HCT116 (cell line): ENCODE data around the gene STIM1. TPM values are rescaled to one million over a fixed set of nuclear protein-coding genes. Genes with fewer than 3 reads are reported as not detected.

ENCODE experiments used
- ATAC-seq: fragments of 200-7000 bp; cut with Tn5 transposase; 2 replicates; pipeline ENCODE4 v1.9.1; 2020; ENCODE audit warnings: mild to moderate bottlenecking, moderate library complexity
- BruUV-seq: library from RNA; stranded (reverse); fragments of 400-500 nt; replicated peaks from 2 replicates; lab custom pipeline; 2021; lab: Mats Ljungman, UMichigan
- CTCF ChIA-PET: fragments of 300-600 bp; sonication (Branson Sonifier 250); formaldehyde crosslinking; loops from one replicate; lab custom pipeline; 2021; ENCODE audit warnings: antibody characterized with exemption; lab: Charles Lee
- POLR2A ChIA-PET: fragments of 300-600, 350-600 bp; sonication (Branson Sonifier 250); formaldehyde crosslinking; loops from one replicate; lab custom pipeline; 2021; ENCODE audit warnings: antibody characterized with exemption; lab: Charles Lee
- RAD21 ChIA-PET, 2 experiments: fragments of 300-600 bp; sonication (Branson Sonifier 250); formaldehyde crosslinking; loops; one replicate each; lab custom pipeline; 2023; ENCODE audit warnings: low total read pairs in 2 of 2; ENCODE audit not compliant: uncharacterized antibody in 2 of 2, unreplicated experiment in 2 of 2, low non-redundant PET in 1 of 2; lab: Charles Lee
- DNase-seq: peaks from one replicate; pipeline ENCODE4 v3.0.0-alpha.2; 2010; ENCODE audit warnings: low read depth, low spot score
- H2AFZ ChIP-seq: fragments of 200-600 bp; shearing (Covaris generic), sonication (generic); 2 replicates; pipeline ENCODE4 v1.6.1; 2017; ENCODE audit warnings: low read depth, mixed run types, mixed read lengths, antibody characterized with exemption, low read length; ENCODE audit not compliant: poor library complexity, severe bottlenecking
- H3K27ac ChIP-seq: 2 replicates; pipeline ENCODE4 v1.5.1; 2012; ENCODE audit warnings: low read depth, low read length
- H3K27me3 ChIP-seq: fragments of 200-600 bp; sonication (generic); 2 replicates; pipeline ENCODE4 v1.6.1; 2016; ENCODE audit warnings: mixed run types, low read length, mixed read lengths; ENCODE audit not compliant: insufficient read depth
- H3K36me3 ChIP-seq, 2 experiments: fragments of 200-500 bp in 1 of 2; fragments of 200-600 bp in 1 of 2; sonication (Bioruptor generic) in 1 of 2; sonication (generic) in 1 of 2; 2 replicates each; pipeline versions ENCODE4 v1.5.1 to v1.6.1; 2014 to 2016; ENCODE audit warnings: low read length in 2 of 2, inconsistent platforms in 1 of 2, mixed read lengths in 1 of 2, mixed run types in 1 of 2; ENCODE audit not compliant: insufficient read depth in 2 of 2, control insufficient read depth in 1 of 2
- H3K4me1 ChIP-seq, 2 experiments: fragments of 200-600 bp in 1 of 2; sonication (generic) in 1 of 2; 2 replicates each; pipeline versions ENCODE4 v1.5.1 to v1.6.1; 2012 to 2017; ENCODE audit warnings: low read length in 2 of 2, inconsistent platforms in 1 of 2, mild to moderate bottlenecking in 1 of 2, mixed read lengths in 1 of 2, mixed run types in 1 of 2, moderate library complexity in 1 of 2; ENCODE audit not compliant: insufficient read depth in 2 of 2, control insufficient read depth in 1 of 2
- H3K4me2 ChIP-seq: fragments of 200-600 bp; sonication (generic); 2 replicates; pipeline ENCODE4 v1.6.1; 2017; ENCODE audit warnings: mixed run types, low read length, mixed read lengths
- H3K4me3 ChIP-seq, 2 experiments: fragments of 200-600 bp in 1 of 2; sonication (generic) in 1 of 2; replicated peaks in 1 of 2; 2 replicates each; pipeline ENCODE4 v1.5.1; 2011 to 2016; ENCODE audit warnings: low read length in 2 of 2, control low read depth in 1 of 2, low read depth in 1 of 2, mild to moderate bottlenecking in 1 of 2, mixed read lengths in 1 of 2, mixed run types in 1 of 2
- H3K79me2 ChIP-seq: fragments of 200-600 bp; sonication (generic); 2 replicates; pipeline ENCODE4 v1.6.1; 2017; ENCODE audit warnings: mild to moderate bottlenecking, mixed run types, low read length, moderate library complexity, mixed read lengths; ENCODE audit not compliant: insufficient read depth
- H3K9ac ChIP-seq: fragments of 200-600 bp; sonication (generic); 2 replicates; pipeline ENCODE4 v1.6.1; 2016; ENCODE audit warnings: low read length, mixed read lengths
- H3K9me2 ChIP-seq: fragments of 200-600 bp; sonication (generic), shearing (Covaris generic); 2 replicates; pipeline ENCODE4 v1.6.1; 2017; ENCODE audit warnings: mixed run types, mild to moderate bottlenecking, moderate library complexity; ENCODE audit not compliant: insufficient read depth
- H3K9me3 ChIP-seq, 2 experiments: fragments of 200-500 bp in 1 of 2; fragments of 200-600 bp in 1 of 2; sonication (Bioruptor generic) in 1 of 2; sonication (generic) in 1 of 2; 2 replicates each; pipeline ENCODE4 v1.6.1; 2014 to 2017; ENCODE audit warnings: low read length in 2 of 2, mixed read lengths in 2 of 2, inconsistent platforms in 1 of 2, low read depth in 1 of 2, mild to moderate bottlenecking in 1 of 2, mixed run types in 1 of 2, moderate library complexity in 1 of 2; ENCODE audit not compliant: control insufficient read depth in 1 of 2, insufficient read depth in 1 of 2
- H4K20me1 ChIP-seq: fragments of 200-600 bp; sonication (generic), shearing (Covaris generic); 2 replicates; pipeline ENCODE4 v1.6.1; 2017; ENCODE audit warnings: mixed run types, mild to moderate bottlenecking, moderate library complexity; ENCODE audit not compliant: insufficient read depth
- EGR1 ChIP-seq: IDR thresholded peaks from 2 replicates; pipeline ENCODE4 v1.6.1; 2012; ENCODE audit warnings: low read depth
- ELF1 ChIP-seq: IDR thresholded peaks from 2 replicates; pipeline ENCODE4 v1.6.1; 2012; ENCODE audit warnings: low read depth, borderline replicate concordance
- EZH2 ChIP-seq: fragments of 200-600 bp; sonication (generic); IDR thresholded peaks from 2 replicates; pipeline ENCODE4 v1.6.1; 2017; ENCODE audit warnings: antibody characterized with exemption, mixed run types
- EZH2phosphoT487 ChIP-seq: fragments of 200-600 bp; IDR thresholded peaks from 2 replicates; pipeline ENCODE4 v1.6.1; 2018; ENCODE audit warnings: antibody characterized with exemption, borderline replicate concordance
- FOSL1 ChIP-seq: IDR thresholded peaks from 2 replicates; pipeline ENCODE4 v1.6.1; 2012; ENCODE audit warnings: low read depth
- JUND ChIP-seq: IDR thresholded peaks from 2 replicates; pipeline ENCODE4 v1.6.1; 2012
- MAX ChIP-seq: IDR thresholded peaks from 2 replicates; pipeline ENCODE4 v1.6.1; 2012
- REST ChIP-seq: IDR thresholded peaks from 2 replicates; pipeline ENCODE4 v1.6.1; 2012; ENCODE audit warnings: low read depth
- SP1 ChIP-seq: IDR thresholded peaks from 2 replicates; pipeline ENCODE4 v1.6.1; 2012; ENCODE audit warnings: low read depth
- TCF7L2 ChIP-seq: IDR thresholded peaks from 2 replicates; pipeline ENCODE4 v1.7.0; 2011; ENCODE audit warnings: borderline replicate concordance, inconsistent platforms; ENCODE audit not compliant: insufficient read depth, insufficient read length; ENCODE audit errors: extremely low read depth
- ZNF274 ChIP-seq: fragments of 200-500 bp; sonication (Bioruptor generic); IDR thresholded peaks from 2 replicates; pipeline ENCODE4 v1.6.1; 2014; ENCODE audit warnings: mild to moderate bottlenecking, low read depth, low read length, inconsistent platforms
- intact Hi-C: fragments of 100-400 bp; cut with micrococcal nuclease; formaldehyde crosslinking; loops from 2 replicates; pipeline ENCODE4 v1.10.0; 2022
- total RNA-seq: library from RNA; stranded (reverse); gene quantifications from one replicate; pipeline ENCODE4 v1.2.1, GENCODE V29; 2021; ENCODE audit not compliant: unreplicated experiment
- TF ChIP-seq, protein P1 (sequence below): IDR thresholded peaks from 2 replicates; pipeline ENCODE4 v1.6.1; 2012
- TF ChIP-seq, protein P2 (sequence below), 3 experiments: fragments of 200-600 bp in 1 of 3; sonication (generic) in 1 of 3; IDR thresholded peaks in 2 of 3; conservative IDR thresholded peaks in 1 of 3; 2 replicates each; pipeline ENCODE4 v1.5.1; 2012 to 2017; ENCODE audit warnings: low read depth in 2 of 3, low read length in 2 of 3, antibody characterized with exemption in 1 of 3, borderline replicate concordance in 1 of 3, control low read depth in 1 of 3, mild to moderate bottlenecking in 1 of 3, mixed read lengths in 1 of 3, mixed run types in 1 of 3, moderate library complexity in 1 of 3; ENCODE audit not compliant: insufficient read depth in 1 of 3

STIM1 gene
- total RNA-seq, 1 experiment from 2014 or later: 22.3 TPM

DNA sequence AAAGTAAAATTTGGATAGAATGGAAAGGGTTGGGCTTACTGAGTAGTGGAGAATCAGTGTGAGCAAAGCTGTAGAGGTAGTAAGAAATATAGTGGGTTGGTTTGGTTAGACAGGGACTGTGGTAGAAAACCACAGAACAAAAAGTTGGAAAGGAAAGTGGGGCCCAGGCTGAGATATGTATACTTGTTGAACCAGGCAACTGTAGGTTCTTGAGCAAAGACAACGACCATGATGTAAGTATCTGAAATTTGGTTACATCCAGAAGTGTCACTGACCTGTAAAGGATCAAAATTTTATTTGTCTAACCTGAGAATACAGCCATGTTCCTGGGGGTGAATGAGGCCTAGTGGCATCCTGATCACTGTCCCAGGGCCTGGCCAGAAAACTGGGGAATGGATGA, 114.1 kb downstream of the STIM1 start:
- Histone ChIP-seq H3K4me1 (no peaks in the 10 kb centered on the region), H3K4me2 (no peak overlapping the region)
- TF ChIP-seq FOSL1: no peak
- TF ChIP-seq, protein P1, sequence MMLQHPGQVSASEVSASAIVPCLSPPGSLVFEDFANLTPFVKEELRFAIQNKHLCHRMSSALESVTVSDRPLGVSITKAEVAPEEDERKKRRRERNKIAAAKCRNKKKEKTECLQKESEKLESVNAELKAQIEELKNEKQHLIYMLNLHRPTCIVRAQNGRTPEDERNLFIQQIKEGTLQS: no peak
- no peak for TF ChIP-seq EZH2
- TF ChIP-seq, protein P2, sequence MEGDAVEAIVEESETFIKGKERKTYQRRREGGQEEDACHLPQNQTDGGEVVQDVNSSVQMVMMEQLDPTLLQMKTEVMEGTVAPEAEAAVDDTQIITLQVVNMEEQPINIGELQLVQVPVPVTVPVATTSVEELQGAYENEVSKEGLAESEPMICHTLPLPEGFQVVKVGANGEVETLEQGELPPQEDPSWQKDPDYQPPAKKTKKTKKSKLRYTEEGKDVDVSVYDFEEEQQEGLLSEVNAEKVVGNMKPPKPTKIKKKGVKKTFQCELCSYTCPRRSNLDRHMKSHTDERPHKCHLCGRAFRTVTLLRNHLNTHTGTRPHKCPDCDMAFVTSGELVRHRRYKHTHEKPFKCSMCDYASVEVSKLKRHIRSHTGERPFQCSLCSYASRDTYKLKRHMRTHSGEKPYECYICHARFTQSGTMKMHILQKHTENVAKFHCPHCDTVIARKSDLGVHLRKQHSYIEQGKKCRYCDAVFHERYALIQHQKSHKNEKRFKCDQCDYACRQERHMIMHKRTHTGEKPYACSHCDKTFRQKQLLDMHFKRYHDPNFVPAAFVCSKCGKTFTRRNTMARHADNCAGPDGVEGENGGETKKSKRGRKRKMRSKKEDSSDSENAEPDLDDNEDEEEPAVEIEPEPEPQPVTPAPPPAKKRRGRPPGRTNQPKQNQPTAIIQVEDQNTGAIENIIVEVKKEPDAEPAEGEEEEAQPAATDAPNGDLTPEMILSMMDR (IDR thresholded peaks at IDR 0.05 in 2 of 3, conservative IDR thresholded peaks at IDR 0.05 in 1 of 3; ENCODE audit: borderline replicate concordance in 1 of 3, insufficient read depth in 1 of 3, low read depth in 2 of 3, low read length in 2 of 3): no peak
- TF ChIP-seq TCF7L2: no peak
- no peak for TF ChIP-seq MAX
- no peak for TF ChIP-seq ZNF274
- no peak for TF ChIP-seq SP1
- no peak for TF ChIP-seq EGR1
- no peak for TF ChIP-seq JUND
- TF ChIP-seq EZH2phosphoT487: no peak
- TF ChIP-seq REST: no peak
- TF ChIP-seq ELF1: no peak
- TF ChIP-seq, all 23 proteins: peak for 0
- no peaks in the 10 kb centered on the region for H3K9me2 ChIP-seq
- no peaks in the 10 kb centered on the region for H3K79me2 ChIP-seq
- no TSS peak for BruUV-seq
- no peak overlapping the region for H3K4me3 ChIP-seq
- no peak overlapping the region for H3K27ac ChIP-seq
- intact Hi-C loops: no loop called here
- ChIA-PET RAD21 (no interaction called here), POLR2A (no interaction called here), CTCF (no interaction called here)
- no peak for DNase-seq
- ATAC-seq: no peak
- H4K20me1 ChIP-seq: no peaks in the 10 kb centered on the region
- H3K9me3 ChIP-seq: no peaks in the 10 kb centered on the region
- no peaks in the 10 kb centered on the region for H3K27me3 ChIP-seq
- H3K36me3 ChIP-seq: no peaks in the 10 kb centered on the region
- no peak overlapping the region for H3K9ac ChIP-seq
- no peak overlapping the region for H2AFZ ChIP-seq
